PC-3 (cell line): ENCODE data around the gene NECAP2. TPM values are rescaled to one million over a fixed set of nuclear protein-coding genes. Genes with fewer than 3 reads are reported as not detected.

Experiments used
- ATAC-seq: fragments of 200-7000 bp; cut with Tn5 transposase; 2 replicates; pipeline ENCODE4 v1.9.1; 2020; ENCODE audit warnings: mild to moderate bottlenecking, moderate library complexity
- BruUV-seq: library from RNA; stranded (reverse); fragments of 400-500 nt; replicated peaks from 2 replicates; lab custom pipeline; 2021; lab: Mats Ljungman, UMichigan
- CTCF ChIA-PET: fragments of 300-600 bp; sonication (Branson Sonifier 250); formaldehyde crosslinking; loops from one replicate; lab custom pipeline; 2022; ENCODE audit warnings: antibody characterized with exemption; lab: Charles Lee
- POLR2A ChIA-PET: fragments of 300-600 bp; sonication (Branson Sonifier 250); formaldehyde crosslinking; loops from one replicate; lab custom pipeline; 2022; ENCODE audit warnings: antibody characterized with exemption; ENCODE audit not compliant: unreplicated experiment; lab: Charles Lee
- DNase-seq: peaks from one replicate; pipeline ENCODE4 v3.0.0-alpha.2; 2015
- H2AFZ ChIP-seq: fragments of 300-600 bp; sonication (generic); 2 replicates; pipeline ENCODE4 v1.6.0; 2016; ENCODE audit warnings: antibody characterized with exemption, low read length
- H3F3A ChIP-seq: fragments of 300-600 bp; sonication (generic); one replicate; pipeline ENCODE4 v1.6.0; 2017; ENCODE audit warnings: antibody characterized with exemption, low read length, control low read depth, mild to moderate bottlenecking; ENCODE audit not compliant: unreplicated experiment
- H3K27ac ChIP-seq: fragments of 300-600 bp; sonication (generic); 2 replicates; pipeline ENCODE4 v1.5.1; 2016; ENCODE audit warnings: mild to moderate bottlenecking, low read length
- H3K27me3 ChIP-seq: fragments of 300-600 bp; sonication (generic); 2 replicates; pipeline ENCODE4 v1.6.1; 2016; ENCODE audit warnings: low read length, mixed read lengths
- H3K36me3 ChIP-seq: fragments of 300-600 bp; sonication (generic); 2 replicates; pipeline ENCODE4 v1.6.1; 2016; ENCODE audit warnings: low read depth, mixed run types, low read length, mixed read lengths
- H3K4me1 ChIP-seq: fragments of 300-600 bp; sonication (generic); 2 replicates; pipeline ENCODE4 v1.5.1; 2016; ENCODE audit warnings: low read length; ENCODE audit not compliant: insufficient read depth
- H3K4me2 ChIP-seq: fragments of 300-600 bp; sonication (generic); 2 replicates; pipeline ENCODE4 v1.6.0; 2016; ENCODE audit warnings: low read length
- H3K4me3 ChIP-seq: fragments of 300-600 bp; sonication (generic); 2 replicates; pipeline ENCODE4 v1.5.1; 2016; ENCODE audit warnings: mild to moderate bottlenecking, low read length, mixed read lengths
- H3K79me2 ChIP-seq: fragments of 300-600 bp; sonication (generic); 2 replicates; pipeline ENCODE4 v1.6.1; 2017; ENCODE audit warnings: low read length, mixed read lengths
- H3K9ac ChIP-seq: fragments of 300-600 bp; sonication (generic); 2 replicates; pipeline ENCODE4 v1.6.0; 2016; ENCODE audit warnings: mild to moderate bottlenecking, low read length
- H3K9me2 ChIP-seq: fragments of 300-600 bp; sonication (generic); replicated peaks from 2 replicates; pipeline ENCODE4 v1.6.1; 2016; ENCODE audit warnings: mixed run types, low read length, mixed read lengths
- H3K9me3 ChIP-seq: fragments of 300-600 bp; sonication (generic); 2 replicates; pipeline ENCODE4 v1.6.1; 2016; ENCODE audit warnings: low read length, mixed read lengths
- H4K20me1 ChIP-seq: fragments of 300-600 bp; sonication (generic); 2 replicates; pipeline ENCODE4 v1.6.1; 2016; ENCODE audit warnings: low read length, mixed read lengths
- CTCF ChIP-seq: fragments of 300-600 bp; sonication (generic); conservative IDR thresholded peaks from 2 replicates; pipeline ENCODE4 v1.5.1; 2017; ENCODE audit warnings: antibody characterized with exemption, low read depth, mild to moderate bottlenecking, low read length
- EZH2 ChIP-seq: fragments of 300-600 bp; sonication (generic); IDR thresholded peaks from one replicate; pipeline ENCODE4 v1.6.1; 2017; ENCODE audit warnings: antibody characterized with exemption, mild to moderate bottlenecking, low read length; ENCODE audit not compliant: unreplicated experiment
- EZH2phosphoT487 ChIP-seq: fragments of 300-600 bp; sonication (generic); IDR thresholded peaks from 2 replicates; pipeline ENCODE4 v1.6.1; 2018; ENCODE audit warnings: mild to moderate bottlenecking, antibody characterized with exemption, low read length, borderline replicate concordance
- intact Hi-C: fragments of 100-400 bp; cut with micrococcal nuclease; formaldehyde crosslinking; loops from 2 replicates; pipeline ENCODE4 v1.9.0; 2023
- total RNA-seq: library from RNA; depleted of rRNA; stranded (reverse); fragments of >200 nt; gene quantifications from 2 replicates; pipeline ENCODE4 v1.2.3, GENCODE V29; 2014

The NECAP2 gene
- total RNA-seq, 1 experiment from 2014 or later, result 65.0 TPM

GRCh38 chr1:16410803-16411202, 29.7 kb upstream of the NECAP2 start:
- intact Hi-C loops, result no loop called here
- no peaks in the 10 kb centered on the region for H3K9me2 ChIP-seq
- TF ChIP-seq CTCF, result no peak
- no peaks in the 10 kb centered on the region for H3K79me2 ChIP-seq
- no peak overlapping the region for H3K4me2 ChIP-seq
- H4K20me1 ChIP-seq, result no peaks in the 10 kb centered on the region
- H3K9ac ChIP-seq, result no peak overlapping the region
- H2AFZ ChIP-seq, result no peak overlapping the region
- H3K36me3 ChIP-seq, result no peaks in the 10 kb centered on the region
- DNase-seq, result no peak
- no peaks in the 10 kb centered on the region for H3K9me3 ChIP-seq
- BruUV-seq, result no TSS peak
- no peaks in the 10 kb centered on the region for H3K4me1 ChIP-seq
- H3F3A ChIP-seq, result no peaks in the 10 kb centered on the region
- ChIA-PET POLR2A (no interaction called here), CTCF (no interaction called here)
- no peaks in the 10 kb centered on the region for H3K27me3 ChIP-seq
- ATAC-seq, result no peak
- no peak overlapping the region for H3K27ac ChIP-seq
- no peak overlapping the region for H3K4me3 ChIP-seq

- CTCF ChIA-PET, result no interaction called here
- Histone ChIP-seq H2AFZ (no peak overlapping the region), H3K4me2 (no peak overlapping the region), H3K27me3 (no peaks in the 10 kb centered on the region), H3K9me3 (no peaks in the 10 kb centered on the region), H3K9me2 (no peaks in the 10 kb centered on the region), H4K20me1 (no peaks in the 10 kb centered on the region), H3K79me2 (no peaks in the 10 kb centered on the region), H3K36me3 (no peaks in the 10 kb centered on the region), H3K4me1 (no peaks in the 10 kb centered on the region), H3K9ac (no peak overlapping the region), H3K4me3 (no peak overlapping the region), H3F3A (no peaks in the 10 kb centered on the region), H3K27ac (no peak overlapping the region)
- BruUV-seq, result no TSS peak
- no peak for TF ChIP-seq CTCF
- TF ChIP-seq EZH2phosphoT487, result no peak
- intact Hi-C loops, result no loop called here
- POLR2A ChIA-PET, result no interaction called here
- DNase-seq (no peak), ATAC-seq (no peak)
Measured at GRCh38 chr1:16413191-16413590, 27.3 kb upstream of the NECAP2 start.

- Histone ChIP-seq H3K4me2 (no peak overlapping the region), H3F3A (no peaks in the 10 kb centered on the region), H3K9me2 (no peaks in the 10 kb centered on the region), H3K79me2 (no peaks in the 10 kb centered on the region), H3K9ac (no peak overlapping the region), H3K9me3 (no peaks in the 10 kb centered on the region), H2AFZ (no peak overlapping the region), H3K27ac (no peak overlapping the region), H3K36me3 (no peaks in the 10 kb centered on the region), H3K4me3 (no peak overlapping the region), H3K27me3 (no peaks in the 10 kb centered on the region), H4K20me1 (no peaks in the 10 kb centered on the region), H3K4me1 (no peaks in the 10 kb centered on the region)
- BruUV-seq, result no TSS peak
- ChIA-PET POLR2A (no interaction called here), CTCF (no interaction called here)
- intact Hi-C loops, result no loop called here
- ATAC-seq, result no peak
- DNase-seq, result no peak
- TF ChIP-seq EZH2 (no peak), EZH2phosphoT487 (no peak), CTCF (no peak)
Measured at GRCh38 chr1:16418823-16419425, 21.6 kb upstream of the NECAP2 start.
